AG10803 (cell line): ENCODE measurements around the gene TKT.

Experiments used
- DNase-seq: peaks from one replicate; pipeline ENCODE4 v3.0.0; 2010; ENCODE audit warnings: low read depth
- H3K4me3 ChIP-seq: 2 replicates; pipeline ENCODE4 v1.5.1; 2011; ENCODE audit warnings: mild to moderate bottlenecking, low read length, control low read depth
- TF ChIP-seq, protein P1 (sequence below): conservative IDR thresholded peaks from 2 replicates; pipeline ENCODE4 v1.5.1; 2011; ENCODE audit warnings: mild to moderate bottlenecking, low read length, control low read depth, inconsistent platforms

TKT gene

DNA sequence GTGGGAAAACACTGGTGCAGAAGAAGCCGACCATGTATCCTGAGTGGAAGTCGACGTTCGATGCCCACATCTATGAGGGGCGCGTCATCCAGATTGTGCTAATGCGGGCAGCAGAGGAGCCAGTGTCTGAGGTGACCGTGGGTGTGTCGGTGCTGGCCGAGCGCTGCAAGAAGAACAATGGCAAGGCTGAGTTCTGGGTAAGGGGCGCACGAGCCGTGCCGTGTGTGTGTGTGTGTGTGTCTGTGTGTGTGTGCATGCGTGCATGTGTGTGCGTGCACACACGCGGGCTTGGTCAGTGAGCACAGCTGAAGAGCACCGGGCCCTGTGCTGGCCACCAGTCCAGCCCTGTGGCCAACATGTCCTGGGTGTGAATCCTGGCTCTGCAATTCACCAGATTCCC is 76.2 kb downstream of the TKT start:
- no peak overlapping the region for H3K4me3 ChIP-seq
- TF ChIP-seq, protein P1, sequence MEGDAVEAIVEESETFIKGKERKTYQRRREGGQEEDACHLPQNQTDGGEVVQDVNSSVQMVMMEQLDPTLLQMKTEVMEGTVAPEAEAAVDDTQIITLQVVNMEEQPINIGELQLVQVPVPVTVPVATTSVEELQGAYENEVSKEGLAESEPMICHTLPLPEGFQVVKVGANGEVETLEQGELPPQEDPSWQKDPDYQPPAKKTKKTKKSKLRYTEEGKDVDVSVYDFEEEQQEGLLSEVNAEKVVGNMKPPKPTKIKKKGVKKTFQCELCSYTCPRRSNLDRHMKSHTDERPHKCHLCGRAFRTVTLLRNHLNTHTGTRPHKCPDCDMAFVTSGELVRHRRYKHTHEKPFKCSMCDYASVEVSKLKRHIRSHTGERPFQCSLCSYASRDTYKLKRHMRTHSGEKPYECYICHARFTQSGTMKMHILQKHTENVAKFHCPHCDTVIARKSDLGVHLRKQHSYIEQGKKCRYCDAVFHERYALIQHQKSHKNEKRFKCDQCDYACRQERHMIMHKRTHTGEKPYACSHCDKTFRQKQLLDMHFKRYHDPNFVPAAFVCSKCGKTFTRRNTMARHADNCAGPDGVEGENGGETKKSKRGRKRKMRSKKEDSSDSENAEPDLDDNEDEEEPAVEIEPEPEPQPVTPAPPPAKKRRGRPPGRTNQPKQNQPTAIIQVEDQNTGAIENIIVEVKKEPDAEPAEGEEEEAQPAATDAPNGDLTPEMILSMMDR: no peak

DNA sequence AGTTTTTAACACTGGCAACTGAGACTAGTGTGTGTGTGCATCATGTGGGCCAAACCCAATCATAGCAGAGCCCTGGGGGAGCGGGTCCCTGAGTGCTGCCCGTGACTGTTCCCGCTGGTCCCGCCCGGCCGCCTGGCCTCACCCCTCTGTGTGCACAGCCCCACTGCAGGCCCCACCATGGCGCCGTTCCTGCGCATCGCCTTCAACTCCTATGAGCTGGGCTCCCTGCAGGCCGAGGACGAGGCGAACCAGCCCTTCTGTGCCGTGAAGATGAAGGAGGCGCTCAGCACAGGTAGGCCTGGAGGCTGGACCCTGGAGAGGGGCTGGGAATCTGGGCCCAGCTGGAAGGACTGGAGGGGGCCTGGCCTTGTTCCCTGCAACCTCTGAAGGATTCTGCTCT is 77.6 kb downstream of the TKT start:
- TF ChIP-seq, protein P1: no peak
- DNase-seq: no peak
- H3K4me3 ChIP-seq: no peak overlapping the region

More for the DNA sequence above, 76.2 kb downstream of the TKT start:
- no peak for DNase-seq

DNA sequence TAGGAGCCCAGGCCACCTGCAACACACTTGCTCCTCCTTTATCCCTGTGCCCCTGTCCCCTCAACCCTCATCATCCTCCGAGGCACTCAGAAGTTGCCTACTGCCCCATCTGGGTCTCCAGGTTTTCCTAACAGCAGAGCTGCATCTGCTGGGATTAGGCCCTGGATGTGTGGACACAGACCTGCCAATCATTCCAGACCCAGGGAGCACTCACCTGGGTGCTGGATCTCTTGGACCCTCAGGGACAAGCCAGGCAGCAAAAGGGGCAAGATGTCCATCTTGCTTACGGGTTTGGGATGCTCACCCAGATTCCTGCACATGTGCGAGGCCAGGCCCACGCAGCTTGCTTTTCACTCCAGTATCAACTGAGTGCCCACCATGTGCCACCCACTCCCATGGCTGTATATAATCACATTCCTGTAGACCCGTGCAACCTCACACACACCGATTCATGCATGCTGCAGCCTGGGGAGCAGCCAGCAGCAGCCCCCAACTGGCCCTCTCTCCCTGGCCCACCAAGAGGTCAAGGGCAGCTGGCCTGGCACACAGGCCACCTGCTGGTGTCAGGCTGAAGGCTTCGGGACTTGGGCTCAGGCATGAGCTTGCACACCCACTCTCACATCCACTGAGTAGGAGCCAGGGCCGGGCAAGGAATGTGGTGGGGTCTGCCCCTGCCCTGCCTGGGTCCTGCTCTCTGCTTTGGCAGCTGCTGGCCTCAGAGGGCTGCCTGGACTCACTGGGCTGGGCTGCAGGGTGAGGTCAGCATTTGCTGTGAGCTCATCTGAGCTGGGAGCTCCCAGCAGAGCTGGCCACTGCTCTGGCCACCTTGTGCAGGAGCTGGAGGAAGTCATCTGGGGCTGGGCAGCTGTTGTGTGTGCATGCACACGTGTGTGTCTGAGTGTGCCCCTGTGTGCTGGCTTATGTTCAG is 79.9 kb downstream of the TKT start:
- TF ChIP-seq, protein P1: no peak
- H3K4me3 ChIP-seq: no peak overlapping the region
- no peak for DNase-seq
